HUES48 (cell line): ENCODE data around the gene RAPGEF4.
"Not testable (repeated sequence)": the region's sequence is repeated elsewhere in the genome, so short reads cannot be mapped to it uniquely, and the experiment has no call there.

Experiments used
- H3K27ac ChIP-seq: one replicate; pipeline ENCODE4 v1.7.0; 2013; ENCODE audit warnings: low read depth, low read length, inconsistent platforms
- H3K27me3 ChIP-seq: 2 replicates; pipeline ENCODE4 v1.6.1; 2013; ENCODE audit warnings: mild to moderate bottlenecking, low read length; ENCODE audit not compliant: control insufficient read depth, insufficient read depth
- H3K36me3 ChIP-seq: 2 replicates; pipeline ENCODE4 v1.6.1; 2013; ENCODE audit warnings: low read length; ENCODE audit not compliant: control insufficient read depth, insufficient read depth
- H3K4me1 ChIP-seq: 2 replicates; pipeline ENCODE4 v1.6.1; 2013; ENCODE audit warnings: mild to moderate bottlenecking, low read length; ENCODE audit not compliant: control insufficient read depth, insufficient read depth
- H3K4me3 ChIP-seq: 2 replicates; pipeline ENCODE4 v1.5.1; 2013; ENCODE audit warnings: mild to moderate bottlenecking, low read depth, low read length
- H3K9ac ChIP-seq: 2 replicates; pipeline ENCODE4 v1.6.1; 2013; ENCODE audit warnings: mild to moderate bottlenecking, low read depth, low read length, moderate library complexity
- H3K9me3 ChIP-seq: 2 replicates; pipeline ENCODE4 v1.6.1; 2013; ENCODE audit warnings: low read length; ENCODE audit not compliant: control insufficient read depth, insufficient read depth

Gene RAPGEF4

DNA sequence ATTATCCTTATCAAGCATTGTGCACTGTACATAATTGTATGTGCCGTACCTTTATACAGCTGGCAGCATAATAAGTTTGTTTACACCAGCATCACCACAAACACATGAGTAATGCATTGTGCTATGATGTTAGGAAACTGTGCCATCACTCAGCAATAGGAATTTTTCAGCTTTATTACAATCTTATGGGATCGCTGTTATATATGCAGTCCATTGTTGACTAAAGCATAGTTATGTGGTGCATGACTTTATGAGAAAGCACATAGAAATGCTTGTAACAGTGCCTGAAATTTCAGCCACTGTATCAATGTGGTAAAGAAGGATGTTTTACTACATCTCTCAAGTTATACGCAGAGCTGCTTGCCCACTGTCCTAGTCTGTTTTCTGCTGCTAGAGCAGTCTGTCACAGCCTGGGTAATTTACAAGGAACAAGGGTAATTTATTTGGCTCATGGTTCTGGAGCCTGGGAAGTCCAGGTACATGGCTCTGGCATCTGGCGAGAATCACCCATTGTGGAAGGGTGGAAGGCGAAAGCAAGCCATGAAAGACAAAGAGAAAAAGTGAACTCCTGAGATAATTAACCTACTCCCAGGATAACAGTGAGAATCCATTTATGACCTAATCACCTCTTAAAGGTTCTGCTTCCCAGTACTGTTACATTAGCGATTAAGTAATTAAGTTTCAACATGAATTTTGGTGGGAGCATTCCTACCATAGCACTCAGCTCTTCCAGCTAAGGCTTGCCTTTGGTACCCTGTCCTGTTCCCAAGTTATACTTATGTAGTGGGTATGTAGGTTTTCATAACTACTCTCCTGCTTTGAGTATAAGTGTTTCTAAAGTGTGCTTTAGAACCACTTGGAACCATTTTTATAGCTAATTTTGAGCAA is 344.6 kb downstream of the RAPGEF4 start:
- H3K36me3 ChIP-seq, result no peaks in the 10 kb centered on the region
- H3K9me3 ChIP-seq, result no peaks in the 10 kb centered on the region
- H3K4me3 ChIP-seq, result no peak overlapping the region
- H3K27ac ChIP-seq, result no peak overlapping the region
- H3K9ac ChIP-seq, result no peak overlapping the region
- peaks cover 7% of the 10 kb centered on the region for H3K4me1 ChIP-seq
- H3K27me3 ChIP-seq, result peaks cover 9% of the 10 kb centered on the region

DNA sequence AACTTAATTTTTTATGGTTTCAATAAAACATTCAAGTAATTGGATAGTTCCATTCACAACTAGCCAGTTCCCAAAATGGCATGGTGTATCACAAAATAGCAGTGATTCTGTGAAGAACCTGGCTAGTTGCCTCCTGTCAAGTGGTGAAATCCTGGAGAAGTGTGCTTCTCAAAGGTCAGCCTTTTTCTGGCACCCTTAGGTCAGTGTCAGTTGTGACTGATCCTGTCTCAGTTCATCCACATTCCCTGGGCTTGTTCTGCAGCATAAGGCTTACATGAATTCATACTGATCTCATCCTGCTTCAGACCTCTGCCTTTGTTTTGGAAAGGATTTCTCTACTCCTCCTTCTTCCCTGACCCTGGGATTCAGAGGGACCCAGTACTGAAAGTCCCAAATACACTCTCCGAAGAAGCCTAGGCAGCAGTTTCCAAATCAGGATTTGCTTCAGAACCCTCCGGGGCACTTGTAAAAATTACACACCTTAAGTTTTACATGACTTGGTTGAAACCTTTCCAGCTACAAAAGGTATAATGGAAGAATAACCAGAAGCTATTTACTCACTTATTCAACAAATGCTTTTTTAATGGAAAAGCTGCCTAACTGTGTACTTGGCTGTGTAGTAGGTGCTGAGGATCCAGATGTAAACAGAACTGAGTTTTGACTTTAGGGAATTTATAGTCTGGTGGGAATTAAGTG is 351.0 kb downstream of the RAPGEF4 start:
- Histone ChIP-seq H3K9me3 (no peaks in the 10 kb centered on the region), H3K4me1 (peaks cover 13% of the 10 kb centered on the region; the same call in 1 of the 2 replicates), H3K27ac (no peak overlapping the region), H3K4me3 (no peak overlapping the region), H3K9ac (no peak overlapping the region; the same call in 1 of the 2 replicates), H3K36me3 (no peaks in the 10 kb centered on the region), H3K27me3 (no peaks in the 10 kb centered on the region)

DNA sequence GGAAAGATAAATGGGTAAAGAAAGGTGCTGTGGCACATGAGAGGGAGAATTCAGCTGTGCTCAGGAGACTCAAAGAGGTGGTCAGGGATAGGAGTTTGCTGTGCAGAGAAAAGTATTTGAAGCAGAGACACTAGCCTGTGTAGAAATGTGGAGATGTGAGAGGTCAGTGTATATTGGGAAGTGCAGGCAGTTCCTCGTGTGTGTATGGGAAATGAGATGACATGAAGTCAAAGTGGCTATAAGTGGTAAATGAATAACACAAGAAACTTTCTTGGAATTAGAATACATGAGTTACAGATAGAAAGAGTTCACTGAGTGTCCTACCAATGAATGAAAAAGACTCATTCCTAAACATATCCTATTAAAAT is 351.6 kb downstream of the RAPGEF4 start:
- Histone ChIP-seq H3K9me3 (no peaks in the 10 kb centered on the region), H3K27me3 (no peaks in the 10 kb centered on the region), H3K4me1 (peaks cover 13% of the 10 kb centered on the region; the same call in 1 of the 2 replicates), H3K4me3 (no peak overlapping the region), H3K36me3 (no peaks in the 10 kb centered on the region), H3K9ac (no peak overlapping the region; the same call in 1 of the 2 replicates), H3K27ac (no peak overlapping the region)

DNA sequence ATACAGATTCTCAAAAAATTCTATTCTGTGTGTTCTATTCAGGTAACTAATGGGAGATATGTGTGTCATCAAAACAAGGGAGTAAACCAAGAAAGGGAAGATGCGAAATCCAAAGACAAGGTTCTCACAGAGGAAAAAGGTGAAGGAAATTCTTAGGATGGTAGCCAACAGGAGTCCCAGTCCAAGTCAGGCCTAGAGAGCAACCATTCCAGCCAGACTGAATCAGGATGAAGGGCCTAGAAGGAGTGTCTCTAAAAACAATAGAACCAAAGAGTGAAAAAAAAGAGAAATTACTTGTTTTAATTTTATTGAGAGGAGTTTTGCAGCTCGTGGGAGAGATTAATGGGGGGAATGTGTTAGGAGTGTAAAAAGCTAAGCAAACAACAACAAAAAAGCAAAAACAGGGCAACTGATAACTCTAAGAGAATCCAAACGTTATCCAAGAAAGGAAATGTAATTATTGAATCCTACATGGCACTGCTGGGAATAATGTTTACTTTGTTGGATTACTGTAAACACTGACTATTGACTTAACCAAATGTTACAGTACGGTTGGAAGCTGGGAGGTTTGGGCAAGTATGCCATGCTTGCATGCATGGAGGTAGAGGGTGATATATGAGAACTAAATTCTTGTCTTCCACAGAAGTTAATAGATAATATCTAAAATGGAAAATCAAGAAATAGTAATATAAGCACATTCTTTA is 352.3 kb downstream of the RAPGEF4 start:
- Histone ChIP-seq H3K36me3 (no peaks in the 10 kb centered on the region), H3K27ac (no peak overlapping the region), H3K9me3 (no peaks in the 10 kb centered on the region), H3K4me1 (peaks cover 13% of the 10 kb centered on the region; the same call in 1 of the 2 replicates), H3K9ac (no peak overlapping the region), H3K27me3 (no peaks in the 10 kb centered on the region), H3K4me3 (no peak overlapping the region)

DNA sequence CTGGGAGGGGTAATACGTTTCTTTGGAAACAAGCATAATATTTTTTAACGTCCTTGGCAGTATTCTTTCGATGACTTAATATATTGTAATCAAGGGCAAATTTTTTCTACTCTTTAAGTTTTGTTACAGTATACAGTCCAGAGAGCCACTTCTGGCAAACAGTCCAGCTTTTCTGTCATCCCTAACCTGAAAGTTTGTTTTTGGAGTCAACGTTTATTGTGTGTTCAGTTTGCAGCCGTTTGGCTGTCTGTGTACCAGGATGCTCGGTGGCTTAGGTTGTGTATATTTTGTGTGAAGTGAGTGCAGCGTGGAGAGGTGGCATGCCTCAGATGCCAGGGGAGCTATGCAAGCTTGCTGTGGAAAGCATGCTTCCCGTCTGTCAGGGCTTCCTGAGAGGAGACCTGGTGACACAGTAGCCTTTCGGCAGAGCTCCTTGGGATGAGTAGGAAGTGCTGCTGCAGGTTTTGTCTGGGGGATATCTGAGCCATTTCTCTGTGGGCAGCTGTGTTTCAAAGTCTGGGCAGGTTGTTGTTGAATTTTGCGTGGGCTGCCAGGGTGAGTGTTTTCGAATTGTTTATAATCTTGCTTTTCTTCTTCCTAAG is 354.7 kb downstream of the RAPGEF4 start:
- no peaks in the 10 kb centered on the region for H3K27me3 ChIP-seq
- H3K36me3 ChIP-seq, result no peaks in the 10 kb centered on the region
- H3K4me1 ChIP-seq, result peaks cover 13% of the 10 kb centered on the region; the same call in 1 of the 2 replicates
- H3K27ac ChIP-seq, result no peak overlapping the region
- no peak overlapping the region for H3K4me3 ChIP-seq
- no peak overlapping the region for H3K9ac ChIP-seq
- no peaks in the 10 kb centered on the region for H3K9me3 ChIP-seq

GRCh38 chr2:173090973-173091660 is 355.5 kb downstream of the RAPGEF4 start:
- Histone ChIP-seq H3K36me3 (no peaks in the 10 kb centered on the region), H3K27me3 (no peaks in the 10 kb centered on the region), H3K4me1 (peaks cover 13% of the 10 kb centered on the region; the same call in 1 of the 2 replicates), H3K27ac (no peak overlapping the region), H3K9ac (no peak overlapping the region), H3K4me3 (no peak overlapping the region), H3K9me3 (no peaks in the 10 kb centered on the region)

GRCh38 chr2:173091910-173092309 is 356.3 kb downstream of the RAPGEF4 start:
- Histone ChIP-seq H3K4me1 (peaks cover 13% of the 10 kb centered on the region; the same call in 1 of the 2 replicates), H3K4me3 (no peak overlapping the region), H3K27ac (no peak overlapping the region), H3K9me3 (no peaks in the 10 kb centered on the region), H3K9ac (no peak overlapping the region), H3K27me3 (no peaks in the 10 kb centered on the region), H3K36me3 (0 out of 2 replicates have a peak, but pooled peaks cover 2% of the 10 kb centered on the region)

DNA sequence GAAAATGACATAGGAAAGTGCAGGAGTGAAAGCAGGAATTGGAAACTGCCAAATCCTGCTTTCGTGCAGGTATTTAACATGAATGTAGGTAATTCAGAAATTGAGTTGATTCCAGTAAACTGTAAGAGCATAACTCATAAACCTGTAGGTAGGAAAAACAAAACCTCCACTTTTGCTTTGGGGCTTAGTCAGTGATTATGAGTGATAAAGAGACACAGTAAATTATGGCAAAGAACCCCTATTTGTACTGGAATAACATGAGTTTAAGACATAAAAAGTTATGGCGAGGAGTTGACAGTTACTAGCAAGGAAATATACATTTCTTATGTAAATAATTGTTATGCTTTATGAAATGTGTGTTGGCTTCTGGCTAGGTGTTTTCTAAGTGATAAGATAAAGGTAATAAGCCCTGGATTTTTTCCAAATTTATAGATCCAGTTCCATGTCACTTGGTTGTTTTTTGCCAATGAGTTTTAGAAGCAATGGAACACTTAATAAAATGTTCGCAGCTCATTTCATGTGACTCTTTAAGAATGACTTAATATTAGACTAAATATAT is 357.3 kb downstream of the RAPGEF4 start:
- Histone ChIP-seq H3K4me1 (peaks cover 7% of the 10 kb centered on the region; the same call in 1 of the 2 replicates), H3K27me3 (no peaks in the 10 kb centered on the region), H3K9me3 (no peaks in the 10 kb centered on the region), H3K36me3 (0 out of 2 replicates have a peak, but pooled peaks cover 2% of the 10 kb centered on the region), H3K27ac (no peak overlapping the region), H3K9ac (no peak overlapping the region), H3K4me3 (no peak overlapping the region)

GRCh38 chr2:173093617-173094016 is 358.0 kb downstream of the RAPGEF4 start:
- not testable (repeated sequence) for H3K4me3 ChIP-seq, H3K27me3 ChIP-seq, H3K9me3 ChIP-seq, H3K27ac ChIP-seq, H3K36me3 ChIP-seq, H3K9ac ChIP-seq, H3K4me1 ChIP-seq

DNA sequence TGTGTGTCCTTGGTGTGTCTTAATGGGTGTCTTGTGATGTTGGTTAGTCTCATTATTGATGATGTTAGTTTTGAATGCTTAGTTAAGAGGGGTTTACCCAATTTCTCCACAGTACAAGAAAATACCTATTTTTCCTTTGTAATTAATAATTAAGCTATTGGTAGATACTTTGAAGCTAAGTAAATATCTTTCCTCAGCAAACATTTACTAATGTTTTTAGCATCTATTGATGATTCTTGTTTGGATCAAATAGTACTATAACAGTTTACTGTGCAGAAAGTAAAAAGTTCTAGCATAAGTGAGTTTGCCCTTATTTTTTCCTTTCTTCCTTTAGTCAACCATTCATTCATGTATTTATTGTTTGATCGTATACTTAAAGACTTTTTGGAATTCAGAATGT is 359.1 kb downstream of the RAPGEF4 start:
- no peak overlapping the region for H3K4me3 ChIP-seq
- no peaks in the 10 kb centered on the region for H3K27me3 ChIP-seq
- H3K36me3 ChIP-seq, result 0 out of 2 replicates have a peak, but pooled peaks cover 2% of the 10 kb centered on the region
- no peak overlapping the region for H3K27ac ChIP-seq
- no peaks in the 10 kb centered on the region for H3K9me3 ChIP-seq
- no peaks in the 10 kb centered on the region for H3K4me1 ChIP-seq
- no peak overlapping the region for H3K9ac ChIP-seq
